ENCODE measurements around the gene RNPS1. TPM values are rescaled to one million over a fixed set of nuclear protein-coding genes. Genes with fewer than 3 reads are reported as not detected.
"Not testable (repeated sequence)": the region's sequence is repeated elsewhere in the genome, so short reads cannot be mapped to it uniquely, and the experiment has no call there.

Gene RNPS1
- polyA plus RNA-seq, 1 donor: 183 TPM

GRCh38 chr16:2282866-2283555 is 15.1 kb upstream of the RNPS1 start:
- no peak for DNase-seq

- no peak for DNase-seq
These were observed 14.3 kb upstream of the RNPS1 start for GRCh38 chr16:2282262-2282661.

GRCh38 chr16:2280981-2281542 is 13.1 kb upstream of the RNPS1 start:
- DNase-seq: no peak

- no peak for DNase-seq
These were observed 12.5 kb upstream of the RNPS1 start for GRCh38 chr16:2280461-2280860.

GRCh38 chr16:2278956-2279800 is 11.3 kb upstream of the RNPS1 start:
- no peak for DNase-seq

- no peak for DNase-seq
These were observed 10.3 kb upstream of the RNPS1 start for GRCh38 chr16:2278272-2278608.

- no peak for DNase-seq
These were observed 9.7 kb upstream of the RNPS1 start for GRCh38 chr16:2277466-2278271.

- no peak for DNase-seq
These were observed 8.7 kb upstream of the RNPS1 start for GRCh38 chr16:2276368-2277195.

- no peak for DNase-seq
These were observed 7.8 kb upstream of the RNPS1 start for GRCh38 chr16:2275476-2276367.

- no peak for DNase-seq
These were observed 6.0 kb upstream of the RNPS1 start for GRCh38 chr16:2273931-2274330.

- DNase-seq: no peak
These were observed 5.6 kb upstream of the RNPS1 start for GRCh38 chr16:2273484-2273883.

GRCh38 chr16:2271848-2272461 is 4.0 kb upstream of the RNPS1 start:
- DNase-seq: no peak

GRCh38 chr16:2270588-2271470 is 2.9 kb upstream of the RNPS1 start:
- DNase-seq: no peak

- no peak for DNase-seq
These were observed 2.1 kb upstream of the RNPS1 start for GRCh38 chr16:2270070-2270462.

GRCh38 chr16:2267505-2267912 is 417 bp downstream of the RNPS1 start:
- DNase-seq: not testable (repeated sequence)

- not testable (repeated sequence) for DNase-seq
These were observed 1.0 kb downstream of the RNPS1 start for GRCh38 chr16:2266887-2267286.

- DNase-seq: not testable (repeated sequence)
These were observed 4.9 kb downstream of the RNPS1 start for GRCh38 chr16:2263026-2263425.

GRCh38 chr16:2260250-2260649 is 7.7 kb downstream of the RNPS1 start:
- no peak for DNase-seq

GRCh38 chr16:2258530-2258929 is 9.4 kb downstream of the RNPS1 start:
- not testable (repeated sequence) for DNase-seq

All from hindlimb muscle (tissue), 1 donor.